Measurements from ENCODE around the gene SLC25A29.

DNA sequence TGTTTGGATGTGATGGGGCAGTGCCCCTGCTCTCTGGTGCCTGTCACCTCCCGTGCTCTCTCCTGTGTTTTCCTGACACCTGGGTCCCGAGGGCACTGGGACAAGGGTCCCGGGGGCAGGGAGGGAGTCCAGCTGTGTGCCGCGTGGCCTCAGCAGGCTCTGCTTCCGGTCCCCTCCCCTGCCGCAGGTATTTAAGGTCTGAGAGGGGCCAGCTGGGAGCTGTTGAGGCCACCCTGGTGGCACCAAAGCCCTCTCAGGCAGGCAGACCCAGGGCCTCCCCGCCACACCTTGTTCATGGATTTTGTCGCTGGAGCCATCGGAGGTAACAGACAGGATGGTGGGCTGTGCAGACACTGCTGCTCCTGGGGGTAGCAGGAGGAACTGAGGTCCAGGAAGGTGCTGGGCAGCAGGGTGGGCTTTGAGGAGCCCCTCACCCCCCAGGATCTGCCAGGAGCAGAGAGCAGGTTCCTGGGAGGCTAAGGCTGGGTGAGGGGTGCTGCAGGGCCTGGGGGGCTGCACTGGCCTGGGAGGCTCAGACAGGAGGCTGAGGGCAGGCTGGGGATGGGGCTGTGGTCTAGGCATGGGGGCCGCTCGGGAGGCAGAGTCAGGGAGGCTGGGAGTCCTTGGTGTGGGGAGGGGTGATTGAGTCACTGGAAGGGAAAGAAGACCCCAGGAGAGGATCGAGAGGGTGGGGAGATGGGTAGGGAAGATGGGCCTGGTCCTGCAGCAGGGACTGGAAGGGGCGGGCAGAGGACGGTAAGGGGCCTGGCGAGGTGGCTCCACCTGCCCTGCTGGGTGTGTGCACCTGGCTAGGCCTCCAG lies 17.1 kb upstream of the SLC25A29 start, which contains the start of gene SLC25A47:
- TF ChIP-seq, protein P1, sequence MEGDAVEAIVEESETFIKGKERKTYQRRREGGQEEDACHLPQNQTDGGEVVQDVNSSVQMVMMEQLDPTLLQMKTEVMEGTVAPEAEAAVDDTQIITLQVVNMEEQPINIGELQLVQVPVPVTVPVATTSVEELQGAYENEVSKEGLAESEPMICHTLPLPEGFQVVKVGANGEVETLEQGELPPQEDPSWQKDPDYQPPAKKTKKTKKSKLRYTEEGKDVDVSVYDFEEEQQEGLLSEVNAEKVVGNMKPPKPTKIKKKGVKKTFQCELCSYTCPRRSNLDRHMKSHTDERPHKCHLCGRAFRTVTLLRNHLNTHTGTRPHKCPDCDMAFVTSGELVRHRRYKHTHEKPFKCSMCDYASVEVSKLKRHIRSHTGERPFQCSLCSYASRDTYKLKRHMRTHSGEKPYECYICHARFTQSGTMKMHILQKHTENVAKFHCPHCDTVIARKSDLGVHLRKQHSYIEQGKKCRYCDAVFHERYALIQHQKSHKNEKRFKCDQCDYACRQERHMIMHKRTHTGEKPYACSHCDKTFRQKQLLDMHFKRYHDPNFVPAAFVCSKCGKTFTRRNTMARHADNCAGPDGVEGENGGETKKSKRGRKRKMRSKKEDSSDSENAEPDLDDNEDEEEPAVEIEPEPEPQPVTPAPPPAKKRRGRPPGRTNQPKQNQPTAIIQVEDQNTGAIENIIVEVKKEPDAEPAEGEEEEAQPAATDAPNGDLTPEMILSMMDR (IDR thresholded peaks at IDR 0.05) = no peak
- peak; percentile 98 for TF ChIP-seq POLR2A (IDR thresholded peaks at IDR 0.05)
